GM23338 (cell line): ENCODE data around the gene USP7.

Source experiments
- CREB1 ChIP-seq: fragments of 250-450 bp; sonication (Bioruptor Pico); IDR thresholded peaks from 2 replicates; pipeline ENCODE4 v1.5.0; 2020; ENCODE audit warnings: low read depth, mild to moderate bottlenecking, moderate library complexity
- TF ChIP-seq, protein P1 (sequence below), 2 experiments: fragments of 200-600 bp in 1 of 2; sonication (generic) in 1 of 2; conservative IDR thresholded peaks; 2 replicates each; pipeline versions ENCODE4 v1.5.1 to v1.6.1; 2016 to 2017; ENCODE audit warnings: antibody characterized with exemption in 2 of 2, low read depth in 2 of 2, mild to moderate bottlenecking in 2 of 2, moderate library complexity in 1 of 2

DNA sequence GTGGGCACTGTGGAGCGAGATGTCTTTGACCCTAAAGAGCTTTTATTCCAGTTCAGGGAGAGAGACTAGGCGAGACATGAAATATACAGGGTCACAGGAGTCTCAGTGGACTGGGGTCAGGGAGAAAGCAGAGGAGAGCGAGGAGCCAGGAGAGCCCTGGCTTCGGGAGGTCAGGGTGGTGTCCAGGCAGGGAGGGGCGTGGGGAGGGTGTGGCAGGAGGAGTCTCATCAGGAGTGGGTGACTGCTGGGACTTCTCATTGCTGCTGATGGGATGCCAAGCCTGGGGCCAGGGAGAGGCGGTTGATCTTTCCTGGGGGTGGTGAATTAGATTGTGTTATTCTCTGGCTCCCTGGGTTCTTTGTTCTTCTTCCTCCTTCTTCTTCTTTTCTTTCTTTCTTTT, 22.4 kb upstream of the USP7 start:
- TF ChIP-seq, protein P1, sequence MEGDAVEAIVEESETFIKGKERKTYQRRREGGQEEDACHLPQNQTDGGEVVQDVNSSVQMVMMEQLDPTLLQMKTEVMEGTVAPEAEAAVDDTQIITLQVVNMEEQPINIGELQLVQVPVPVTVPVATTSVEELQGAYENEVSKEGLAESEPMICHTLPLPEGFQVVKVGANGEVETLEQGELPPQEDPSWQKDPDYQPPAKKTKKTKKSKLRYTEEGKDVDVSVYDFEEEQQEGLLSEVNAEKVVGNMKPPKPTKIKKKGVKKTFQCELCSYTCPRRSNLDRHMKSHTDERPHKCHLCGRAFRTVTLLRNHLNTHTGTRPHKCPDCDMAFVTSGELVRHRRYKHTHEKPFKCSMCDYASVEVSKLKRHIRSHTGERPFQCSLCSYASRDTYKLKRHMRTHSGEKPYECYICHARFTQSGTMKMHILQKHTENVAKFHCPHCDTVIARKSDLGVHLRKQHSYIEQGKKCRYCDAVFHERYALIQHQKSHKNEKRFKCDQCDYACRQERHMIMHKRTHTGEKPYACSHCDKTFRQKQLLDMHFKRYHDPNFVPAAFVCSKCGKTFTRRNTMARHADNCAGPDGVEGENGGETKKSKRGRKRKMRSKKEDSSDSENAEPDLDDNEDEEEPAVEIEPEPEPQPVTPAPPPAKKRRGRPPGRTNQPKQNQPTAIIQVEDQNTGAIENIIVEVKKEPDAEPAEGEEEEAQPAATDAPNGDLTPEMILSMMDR (conservative IDR thresholded peaks at IDR 0.05; ENCODE audit: low read depth in 2 of 2) = no peak
- TF ChIP-seq CREB1 (CRISPR knock-in tag) = no peak
